GM18867 (cell line): ENCODE data around the gene RNF152.
"Not testable (repeated sequence)": the region's sequence is repeated elsewhere in the genome, so short reads cannot be mapped to it uniquely, and the experiment has no call there.

Source experiments
- ATAC-seq: cut with Tn5 transposase; IDR thresholded peaks from one replicate; pipeline ENCODE4 v1.9.1; 2021; ENCODE audit warnings: mild to moderate bottlenecking, moderate library complexity; ENCODE audit not compliant: unreplicated experiment

RNF152 gene

GRCh38 chr18:61824733-61825363, 68.0 kb downstream of the RNF152 start:
- no peak for ATAC-seq

GRCh38 chr18:61823595-61823994, 69.2 kb downstream of the RNF152 start:
- ATAC-seq = no peak

- ATAC-seq = no peak
Observed at GRCh38 chr18:61822879-61823278, 69.9 kb downstream of the RNF152 start.

- no peak for ATAC-seq
Observed at GRCh38 chr18:61821748-61822147, 71.1 kb downstream of the RNF152 start.

- no peak for ATAC-seq
Observed at GRCh38 chr18:61820882-61821281, 71.9 kb downstream of the RNF152 start.

GRCh38 chr18:61817086-61817485, 75.7 kb downstream of the RNF152 start:
- no peak for ATAC-seq

GRCh38 chr18:61815885-61816470, 76.8 kb downstream of the RNF152 start:
- ATAC-seq = no peak

GRCh38 chr18:61808286-61808685, 84.5 kb downstream of the RNF152 start:
- no peak for ATAC-seq

GRCh38 chr18:61803393-61803792, 89.4 kb downstream of the RNF152 start:
- ATAC-seq = no peak

- ATAC-seq = no peak
Observed at GRCh38 chr18:61797696-61798590, 94.9 kb downstream of the RNF152 start.

- ATAC-seq = no peak
Observed at GRCh38 chr18:61791031-61791430, 101.8 kb downstream of the RNF152 start.

- not testable (repeated sequence) for ATAC-seq
Observed at GRCh38 chr18:61787011-61787670, 105.7 kb downstream of the RNF152 start.

GRCh38 chr18:61785588-61785987, 107.2 kb downstream of the RNF152 start:
- no peak for ATAC-seq

- ATAC-seq = no peak
Observed at GRCh38 chr18:61784834-61785233, 108.0 kb downstream of the RNF152 start.

- ATAC-seq = no peak
Observed at GRCh38 chr18:61782545-61782944, 110.3 kb downstream of the RNF152 start.

- ATAC-seq = not testable (repeated sequence)
Observed at GRCh38 chr18:61776201-61776600, 116.6 kb downstream of the RNF152 start.

GRCh38 chr18:61774846-61775245, 118.0 kb downstream of the RNF152 start:
- no peak for ATAC-seq

GRCh38 chr18:61772293-61772848, 120.4 kb downstream of the RNF152 start:
- ATAC-seq = no peak

GRCh38 chr18:61771861-61772260, 120.9 kb downstream of the RNF152 start:
- no peak for ATAC-seq

- ATAC-seq = no peak
Observed at GRCh38 chr18:61770279-61770678, 122.5 kb downstream of the RNF152 start.

GRCh38 chr18:61766266-61766884, 126.4 kb downstream of the RNF152 start:
- no peak for ATAC-seq
